Stimulated activated CD4-positive, alpha-beta T cell treated with anti-CD3 and anti-CD28 coated beads, TNF-alpha, amount 100 ng/mL, for 48 hours (primary cell): Measurements from ENCODE around the gene ZNF79.
"Not testable (repeated sequence)": the region's sequence is repeated elsewhere in the genome, so short reads cannot be mapped to it uniquely, and the experiment has no call there.

ENCODE experiments used
- DNase-seq, 3 donors: peaks; one replicate each; pipeline ENCODE4 v3.0.0-alpha.2; 2020; ENCODE audit warnings: low read depth in 3 of 3

The ZNF79 gene

DNA sequence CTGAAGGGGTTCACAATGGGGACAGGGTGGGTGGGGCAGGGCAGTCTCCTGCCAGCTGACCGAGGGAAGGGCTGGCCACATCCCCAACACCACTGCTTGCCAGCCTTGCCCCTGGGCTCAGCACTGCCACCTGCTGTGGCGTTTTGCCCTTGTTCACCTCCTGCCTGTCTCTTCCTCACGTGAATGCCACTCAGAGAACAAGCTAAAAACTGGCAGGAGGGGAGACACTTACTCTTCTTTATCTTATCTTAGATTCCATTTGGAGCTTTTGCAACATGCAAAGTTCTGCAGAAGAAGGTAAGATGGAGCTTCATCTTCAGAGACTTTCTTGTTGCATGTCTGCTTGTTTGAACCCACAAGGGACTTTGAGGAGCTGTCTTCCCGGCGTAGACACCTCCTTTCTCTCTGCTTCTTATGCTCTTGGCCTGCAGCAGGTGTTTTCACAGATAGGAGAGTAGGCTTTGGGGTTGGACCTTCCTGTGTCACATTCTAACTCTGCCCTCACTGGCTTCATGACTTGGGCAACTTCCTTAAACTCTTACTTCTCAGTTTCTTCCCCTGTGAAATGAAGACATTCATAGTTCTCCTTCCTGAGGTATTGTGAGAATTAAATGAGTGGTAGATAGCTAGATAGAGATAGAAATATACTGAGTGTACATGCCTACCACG lies 31.3 kb downstream of the ZNF79 start:
- no peak for DNase-seq

DNA sequence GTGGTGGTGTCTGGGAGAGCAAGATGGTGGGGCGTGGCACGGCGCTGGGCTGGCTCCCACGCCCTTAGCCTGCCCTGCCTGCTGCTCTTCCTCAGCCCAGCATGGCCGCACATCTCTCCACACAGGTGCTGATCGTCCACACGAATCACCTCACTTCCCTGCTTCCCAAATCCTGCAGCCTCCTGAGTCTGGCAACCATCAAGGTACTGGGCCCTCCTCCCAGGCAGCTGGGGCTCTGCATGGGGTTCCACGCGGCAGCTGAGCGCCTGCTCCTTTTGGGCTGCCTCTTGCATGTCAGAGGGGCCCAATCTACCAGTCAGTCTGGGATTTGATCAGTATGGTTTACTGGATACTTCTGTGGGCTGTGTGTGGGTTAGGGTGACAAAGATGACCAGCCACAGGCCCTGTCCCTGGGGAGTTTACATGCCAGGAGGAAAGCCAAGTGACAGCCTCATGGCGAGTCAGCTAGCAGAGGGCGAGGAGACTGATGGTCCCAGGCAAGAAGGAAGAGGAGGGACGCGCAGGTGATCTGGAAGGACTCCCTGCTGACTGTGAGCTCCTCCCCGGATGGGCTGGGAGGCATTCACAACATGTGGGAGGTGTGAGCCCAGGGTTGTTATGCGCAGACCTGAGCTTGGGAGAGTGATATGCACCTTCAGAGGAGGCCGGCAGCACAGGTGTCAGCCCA lies 33.2 kb downstream of the ZNF79 start:
- no peak for DNase-seq

DNA sequence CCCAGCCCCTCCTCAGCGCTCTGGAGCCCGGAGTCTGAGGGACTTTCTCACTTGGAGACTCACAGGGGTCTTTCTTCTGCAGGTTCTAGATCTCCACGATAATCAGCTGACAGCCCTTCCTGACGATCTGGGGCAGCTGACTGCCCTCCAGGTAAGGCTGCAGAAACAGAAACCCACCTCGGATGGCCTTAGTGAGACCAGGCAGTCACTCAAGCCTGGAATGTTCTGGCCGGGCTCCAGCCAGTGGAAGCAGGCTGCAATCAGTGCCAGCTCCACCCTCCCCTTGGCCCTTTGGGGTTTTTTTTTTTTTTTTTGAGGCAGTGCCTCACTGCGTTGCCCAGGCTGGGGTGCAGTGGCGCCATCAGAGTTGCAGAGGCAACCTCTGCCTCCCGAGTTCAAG lies 34.7 kb downstream of the ZNF79 start:
- no peak for DNase-seq

DNA sequence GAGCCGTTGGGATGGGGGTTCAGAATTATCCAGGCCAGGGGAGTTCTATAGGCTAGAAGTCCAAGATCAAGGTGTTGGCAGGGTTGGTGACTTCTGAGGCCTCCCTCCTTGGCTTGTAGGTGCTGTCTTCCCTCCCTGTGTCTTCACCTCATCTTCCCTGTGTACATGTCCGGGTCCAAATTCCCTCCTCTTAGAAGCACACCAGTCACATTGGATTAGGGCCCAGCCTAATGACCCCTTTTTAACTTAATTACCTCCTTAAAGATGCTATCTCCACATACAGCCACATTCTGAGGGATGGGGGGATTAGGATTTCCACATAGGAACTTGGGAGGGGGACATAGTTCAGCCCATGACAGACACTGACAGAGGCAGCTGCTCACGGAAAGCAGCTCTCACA lies 39.2 kb downstream of the ZNF79 start:
- DNase-seq = no peak

DNA sequence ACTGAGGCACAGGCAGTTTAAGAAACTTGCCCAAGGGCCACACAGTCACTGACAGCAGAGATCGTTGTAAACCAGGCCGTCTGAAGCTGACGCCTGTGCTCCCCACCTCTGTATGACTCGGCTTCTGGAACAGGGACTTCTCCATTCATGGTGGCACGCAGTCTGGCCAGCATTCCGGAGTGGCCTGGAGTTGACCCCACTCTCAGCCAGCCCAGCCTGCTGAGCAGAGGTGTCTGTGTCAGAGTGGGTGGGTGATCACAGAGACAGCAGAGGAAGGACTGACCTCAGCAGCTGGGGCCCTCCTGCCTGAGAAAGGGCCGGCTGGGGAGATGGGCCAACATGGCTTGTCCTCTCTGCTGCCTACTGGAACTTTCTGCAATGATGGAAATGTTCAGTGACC lies 39.7 kb downstream of the ZNF79 start:
- no peak for DNase-seq

DNA sequence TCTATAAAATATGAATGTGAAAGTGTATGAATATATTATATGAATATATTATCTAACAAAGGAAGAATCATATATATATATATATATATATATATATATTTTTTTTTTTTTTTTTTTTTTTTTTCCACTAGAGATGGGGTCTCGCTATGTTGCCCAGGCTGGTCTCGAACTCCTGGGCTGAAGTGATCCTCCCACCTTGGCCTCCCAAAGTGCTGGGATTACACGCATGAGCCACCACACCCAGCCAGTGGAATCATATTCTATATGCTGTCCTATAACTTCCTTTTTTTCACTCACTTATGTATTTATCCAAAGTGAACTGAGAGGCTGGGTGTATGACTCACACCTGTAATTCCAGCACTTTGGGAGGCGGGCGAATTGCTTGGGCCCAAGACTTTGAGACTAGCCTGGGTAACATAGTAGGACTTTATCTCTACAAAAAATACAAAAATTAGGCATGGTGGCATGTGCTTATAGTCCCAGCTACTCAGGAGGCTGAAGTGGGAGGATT lies 42.3 kb downstream of the ZNF79 start:
- DNase-seq = not testable (repeated sequence)

DNA sequence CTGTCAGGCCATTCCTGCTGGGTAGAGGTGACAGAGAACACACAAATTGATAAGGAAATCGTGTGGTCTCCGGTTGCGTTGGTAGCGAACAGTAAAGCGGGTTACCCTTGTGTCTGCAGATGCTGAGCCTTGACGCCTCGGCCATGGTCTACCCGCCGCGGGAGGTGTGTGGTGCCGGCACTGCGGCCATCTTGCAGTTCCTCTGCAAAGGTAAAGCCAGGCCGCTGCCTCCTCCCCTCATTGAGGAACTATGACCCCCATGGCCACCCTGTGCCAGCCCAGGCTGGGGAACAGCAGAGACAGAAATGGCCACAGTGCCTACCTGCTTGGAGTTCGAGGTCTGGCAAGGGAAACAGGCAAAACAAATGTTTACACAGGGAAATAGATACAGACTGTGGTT lies 43.4 kb downstream of the ZNF79 start:
- no peak for DNase-seq

DNA sequence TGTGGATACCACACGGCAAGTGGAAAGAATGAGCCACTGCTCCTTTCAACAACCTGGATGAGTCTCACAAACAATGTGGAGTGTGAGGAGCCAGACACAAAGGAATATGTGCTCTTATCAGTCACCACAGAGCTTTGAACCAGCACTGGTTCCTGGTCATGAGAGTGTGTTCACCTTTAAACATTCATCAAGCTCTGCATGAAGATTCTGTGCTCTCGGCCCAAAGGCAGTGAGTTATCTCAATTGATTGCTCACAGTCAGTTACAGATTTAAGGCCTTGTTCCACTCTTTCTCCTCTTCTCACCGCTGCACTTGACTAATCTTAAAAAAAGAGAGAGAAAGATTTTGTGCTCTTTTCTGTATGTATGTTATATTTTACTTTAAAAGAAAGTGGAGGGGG lies 46.5 kb downstream of the ZNF79 start:
- DNase-seq = no peak

DNA sequence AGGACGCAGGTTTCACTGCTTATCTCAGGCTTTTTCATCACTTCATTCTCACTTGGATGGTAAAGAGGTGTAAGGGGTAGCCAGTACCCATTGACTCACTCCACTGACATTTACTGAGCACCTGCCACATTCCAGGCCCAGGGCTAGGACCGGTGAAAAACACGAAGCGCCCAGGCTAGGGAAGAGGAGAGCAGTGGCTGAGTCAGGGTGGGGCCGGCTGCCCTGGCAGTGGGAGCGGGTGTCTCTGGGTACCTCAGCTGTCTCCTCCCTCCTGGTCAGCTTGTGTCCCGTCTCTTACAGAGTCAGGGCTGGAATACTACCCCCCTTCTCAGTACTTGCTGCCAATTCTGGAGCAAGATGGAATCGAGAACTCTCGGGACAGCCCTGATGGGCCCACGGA lies 49.3 kb downstream of the ZNF79 start:
- no peak for DNase-seq

DNA sequence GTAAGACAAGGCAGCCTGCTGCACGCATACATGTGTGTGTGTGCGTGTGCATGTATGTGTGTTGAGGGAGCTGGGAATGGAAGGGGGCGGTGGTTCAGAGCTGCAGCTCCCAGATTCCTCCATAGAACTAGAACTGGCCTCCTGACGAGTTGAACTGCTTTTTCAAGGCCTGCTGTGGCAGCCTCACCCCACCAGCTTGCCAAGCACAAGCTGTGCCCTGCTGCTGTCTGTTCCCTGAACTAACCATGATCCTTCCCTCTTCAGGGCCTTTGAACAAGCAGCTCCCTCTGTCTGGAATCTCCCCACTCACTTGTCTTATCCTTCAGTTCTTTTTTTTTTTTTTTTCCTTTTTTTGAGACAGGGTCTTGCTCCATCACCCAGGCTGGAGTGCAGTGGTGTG lies 49.8 kb downstream of the ZNF79 start:
- DNase-seq = no peak

DNA sequence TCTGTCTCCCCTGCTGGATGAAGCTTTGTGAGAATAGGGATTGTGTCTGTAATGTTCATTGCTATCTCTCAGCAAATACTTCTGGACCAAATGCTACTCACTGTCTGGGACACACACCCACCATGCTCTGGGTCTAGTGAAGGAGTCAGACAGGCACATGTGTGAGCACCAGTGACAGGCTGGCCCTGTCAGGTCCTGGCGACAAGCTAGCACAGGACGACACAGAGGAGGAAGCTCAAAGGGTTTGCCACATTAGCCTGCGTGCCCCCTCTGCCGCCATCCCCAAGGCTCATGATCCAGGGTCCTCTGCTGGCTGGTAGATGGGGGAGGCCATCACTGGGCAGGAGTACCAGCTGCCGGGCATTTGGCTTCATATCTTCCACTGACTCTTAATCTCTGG lies 50.4 kb downstream of the ZNF79 start:
- DNase-seq = no peak

DNA sequence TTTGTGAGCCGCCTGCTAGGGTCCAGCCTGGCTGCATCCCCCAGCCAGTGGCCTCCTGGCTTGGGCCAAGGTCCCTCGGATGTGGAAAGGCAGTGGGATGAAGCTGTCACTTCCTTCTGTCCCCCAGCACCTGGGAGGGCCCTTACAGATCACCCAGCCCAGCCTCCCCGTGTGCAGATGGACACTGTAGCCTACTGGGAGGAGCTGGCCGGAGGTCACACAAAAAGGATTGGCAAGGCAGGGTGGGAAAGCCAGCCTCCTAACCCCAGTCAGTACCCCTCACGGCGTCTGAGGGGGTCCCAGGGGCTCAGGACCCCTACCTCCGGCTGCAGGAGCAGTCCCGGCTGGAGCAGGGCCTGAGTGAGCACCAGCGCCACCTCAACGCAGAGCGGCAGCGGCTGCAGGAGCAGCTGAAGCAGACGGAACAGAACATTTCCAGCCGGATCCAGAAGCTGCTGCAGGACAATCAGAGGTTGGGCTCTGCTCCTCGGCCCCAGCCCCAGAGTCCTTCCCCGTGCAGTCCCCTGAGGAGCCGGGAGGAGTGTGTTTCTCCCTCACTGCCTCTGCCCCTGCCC lies 55.4 kb downstream of the ZNF79 start:
- no peak for DNase-seq

DNA sequence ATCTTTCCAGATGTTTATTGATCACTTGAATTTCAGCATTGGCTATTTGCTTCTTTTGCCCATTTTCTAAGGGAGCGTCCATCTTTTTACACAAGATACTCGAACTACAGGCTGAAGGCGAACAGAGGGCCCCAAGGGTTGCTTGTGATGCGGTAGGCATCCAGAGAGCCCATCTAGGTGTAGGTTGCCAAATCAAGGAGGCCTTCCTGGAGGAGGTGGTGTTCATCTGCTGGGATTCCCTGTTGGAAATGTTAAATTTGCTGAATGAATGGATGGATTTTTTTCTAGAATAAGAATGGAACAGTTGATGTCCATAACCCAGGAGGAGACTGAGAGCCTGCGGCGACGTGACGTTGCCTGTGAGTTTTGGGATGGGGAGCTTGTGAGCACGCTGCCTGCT lies 58.5 kb downstream of the ZNF79 start:
- no peak for DNase-seq

DNA sequence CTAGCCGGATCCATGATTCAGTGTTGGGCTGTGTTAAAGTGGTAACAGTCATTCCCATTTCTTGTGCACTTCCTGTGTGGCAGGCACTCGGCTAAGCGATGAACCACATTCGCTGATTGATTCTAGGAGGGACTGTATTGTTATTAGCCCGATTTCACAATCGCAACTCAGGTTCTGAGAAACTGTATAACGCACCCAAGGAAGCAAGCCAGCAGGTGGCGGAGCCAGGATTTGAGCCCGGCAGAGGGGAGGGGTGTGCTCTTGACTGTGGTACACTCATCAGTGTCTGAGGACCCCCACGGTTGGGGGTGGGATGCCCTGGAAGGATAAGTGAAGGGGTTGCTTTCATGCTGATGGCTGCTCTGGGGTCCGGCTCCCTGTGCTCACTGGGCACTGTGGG lies 61.8 kb downstream of the ZNF79 start:
- no peak for DNase-seq

DNA sequence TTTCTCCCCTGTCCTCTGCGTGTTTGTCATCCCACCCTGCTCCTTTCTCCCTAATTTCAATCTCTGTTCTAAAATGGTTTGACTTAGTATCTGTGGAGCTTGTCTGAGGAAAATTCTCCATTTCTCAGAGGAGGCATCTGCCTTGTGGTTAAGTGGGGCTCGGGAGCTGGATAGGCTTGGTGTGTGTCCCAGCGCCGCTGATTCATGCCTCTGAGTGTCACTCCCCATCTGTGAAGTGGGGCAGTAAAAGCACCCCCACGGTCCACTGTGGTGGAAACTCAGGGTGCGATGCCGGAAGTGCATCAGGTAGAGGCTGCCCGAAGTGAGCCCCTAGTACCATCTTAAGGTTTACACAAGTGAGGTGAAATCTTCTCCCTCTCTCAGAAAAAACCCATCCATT lies 64.8 kb downstream of the ZNF79 start:
- no peak for DNase-seq

DNA sequence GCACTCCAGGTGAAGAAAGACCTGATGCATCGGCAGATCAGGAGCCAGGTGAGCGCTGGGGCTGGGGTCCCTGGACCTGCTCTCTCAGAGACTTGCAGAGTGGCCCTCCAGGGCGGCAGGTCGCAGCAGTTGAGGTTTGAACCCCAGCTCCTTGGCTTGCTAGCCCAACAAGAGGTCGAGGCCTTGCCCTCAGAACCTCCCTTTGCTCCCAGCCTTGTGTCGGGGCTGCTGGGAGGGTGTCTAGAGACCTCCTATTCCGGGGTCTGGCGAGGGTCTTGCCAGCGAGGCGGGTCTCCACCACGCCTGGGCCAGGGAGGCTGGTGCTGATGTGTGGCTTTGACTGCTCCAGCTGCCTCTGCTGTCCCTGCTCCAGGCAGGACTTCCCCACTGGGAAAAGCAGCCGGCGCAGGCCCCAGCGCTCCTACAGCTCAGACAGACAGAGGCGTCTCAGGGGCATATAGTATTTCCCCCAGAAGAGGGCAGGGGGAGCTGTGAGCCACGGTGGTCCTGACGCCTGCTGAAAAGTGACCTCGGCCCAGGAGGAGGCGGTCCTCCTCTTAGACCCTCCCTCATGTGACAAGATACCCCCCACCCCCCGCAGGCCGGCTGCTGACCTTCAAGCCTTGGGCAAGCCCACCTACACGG lies 65.4 kb downstream of the ZNF79 start:
- no peak for DNase-seq

DNA sequence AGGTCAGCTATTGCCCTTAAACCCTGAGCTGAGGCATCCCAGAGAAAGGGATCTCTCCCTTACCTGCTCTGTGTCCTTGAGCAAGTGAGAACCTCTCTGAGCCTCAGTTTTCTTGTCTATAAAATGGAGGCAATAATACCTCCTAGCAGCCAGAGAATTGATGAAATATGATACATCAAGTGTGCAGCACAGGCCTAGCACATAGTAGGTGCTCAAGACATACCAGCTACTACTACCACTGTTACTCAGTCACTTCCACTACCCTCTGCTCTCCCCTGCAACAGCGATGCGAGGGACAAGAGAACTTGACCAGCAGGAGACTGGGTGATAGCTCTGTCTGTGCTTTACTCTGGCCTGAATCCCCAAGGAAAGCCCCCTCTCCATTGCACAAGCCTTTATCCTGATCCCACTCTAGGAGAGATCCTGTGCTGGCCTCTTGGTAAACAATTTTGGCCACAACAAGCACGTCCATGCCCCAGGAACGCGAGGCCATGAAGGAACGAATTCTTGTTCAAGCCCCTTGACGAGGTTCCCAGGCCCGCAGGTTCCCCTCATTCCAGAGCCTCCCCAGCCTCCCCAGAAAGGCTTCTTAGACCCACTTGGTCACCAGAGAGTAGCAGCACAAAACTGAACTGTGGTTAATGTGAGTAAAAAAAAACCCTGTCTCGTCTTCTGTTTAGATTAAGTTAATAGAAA lies 66.5 kb downstream of the ZNF79 start:
- no peak for DNase-seq

DNA sequence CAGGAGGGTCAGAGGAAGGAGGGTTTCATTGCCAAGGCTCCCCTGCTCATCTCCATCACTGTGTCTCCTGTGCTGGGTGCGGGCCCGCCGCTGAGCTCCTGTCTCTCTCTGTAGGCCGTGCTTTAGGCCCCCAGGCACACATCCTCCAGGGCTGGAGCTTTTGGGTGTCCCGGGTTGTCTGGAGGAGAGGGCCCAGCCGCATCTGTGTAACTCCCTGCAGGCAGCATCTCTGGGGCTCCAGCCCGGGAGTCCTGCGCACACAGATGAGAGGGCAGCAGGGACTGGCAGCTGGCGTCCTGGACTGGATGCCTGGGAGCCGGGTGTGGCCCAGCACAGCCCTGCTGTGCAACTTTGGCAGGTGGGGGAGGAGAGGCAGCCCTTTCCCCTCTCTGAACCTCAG lies 67.3 kb downstream of the ZNF79 start:
- DNase-seq = no peak

DNA sequence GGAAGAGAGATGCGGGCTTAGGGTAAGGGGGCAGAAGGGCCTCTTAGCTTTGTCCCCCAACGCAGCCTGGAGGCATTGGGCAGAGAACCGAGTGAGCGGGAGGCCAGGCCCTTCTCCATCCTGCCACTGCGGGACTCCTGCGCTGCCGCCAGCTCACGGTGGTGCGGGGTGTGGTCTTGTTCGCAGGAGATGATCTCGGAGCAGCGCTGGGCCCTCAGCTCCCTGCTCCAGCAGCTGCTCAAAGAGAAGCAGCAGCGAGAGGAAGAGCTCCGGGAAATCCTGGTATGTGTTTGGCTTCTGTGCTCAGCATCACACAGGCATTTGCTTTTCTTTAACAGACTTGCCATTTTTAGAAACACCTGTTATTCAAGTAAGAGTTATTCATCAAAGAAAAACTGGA lies 68.4 kb downstream of the ZNF79 start:
- no peak for DNase-seq

DNA sequence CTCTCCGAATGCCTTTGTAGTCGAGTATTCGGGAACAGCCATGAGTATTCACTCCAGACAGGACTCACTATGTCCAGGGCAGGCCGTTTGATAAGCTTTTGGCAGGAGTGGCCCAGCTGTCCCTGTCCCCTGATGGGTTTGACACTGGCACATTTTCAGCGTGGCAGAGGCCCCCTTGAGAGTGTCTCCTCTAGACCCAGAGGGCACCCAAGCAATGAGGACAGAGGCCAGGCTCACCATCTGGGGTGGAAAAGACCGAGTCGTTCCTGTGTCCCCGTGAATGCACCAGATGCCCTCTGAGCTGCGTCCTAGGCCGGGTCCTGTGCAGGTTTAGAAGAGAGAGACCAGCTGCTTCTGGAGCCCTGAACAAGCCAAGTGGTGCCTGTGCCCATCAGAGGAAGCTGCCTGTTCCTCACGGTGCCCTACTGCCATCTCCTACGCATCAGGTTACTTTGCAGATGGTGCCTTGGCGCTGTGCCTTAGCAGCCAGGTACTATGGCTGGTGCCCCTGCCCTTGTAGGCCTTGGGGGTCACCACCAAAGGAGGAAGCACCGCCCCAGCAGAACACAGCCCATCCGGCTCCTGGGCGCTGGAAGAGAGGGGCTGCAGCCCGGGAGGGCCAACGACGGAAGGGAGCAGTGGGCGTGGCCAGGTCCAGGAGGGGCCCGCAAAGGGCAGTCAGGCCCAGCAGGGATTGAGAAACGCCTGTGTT lies 69.6 kb downstream of the ZNF79 start:
- DNase-seq = no peak

DNA sequence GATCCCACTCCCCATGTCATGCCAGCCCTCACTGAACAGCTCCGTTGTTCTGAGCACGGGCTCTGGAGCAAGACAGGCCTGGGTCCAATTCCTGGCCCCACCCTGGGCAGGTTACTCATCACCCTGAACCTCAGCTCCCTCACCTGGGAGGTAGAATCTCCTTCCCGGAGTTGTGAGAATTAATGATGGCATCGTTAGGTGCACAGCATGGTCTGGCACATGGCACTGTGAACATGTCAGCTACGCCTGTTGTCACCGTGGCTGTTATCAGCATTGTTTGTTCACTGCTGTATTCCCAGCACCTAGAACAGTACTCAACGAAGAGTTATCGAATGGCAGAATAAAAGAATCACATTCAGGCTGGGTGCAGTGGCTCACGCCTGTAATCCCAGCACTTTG lies 70.1 kb downstream of the ZNF79 start:
- DNase-seq = no peak
